ENCODE data around the gene GRK6.

GRK6 gene

DNA sequence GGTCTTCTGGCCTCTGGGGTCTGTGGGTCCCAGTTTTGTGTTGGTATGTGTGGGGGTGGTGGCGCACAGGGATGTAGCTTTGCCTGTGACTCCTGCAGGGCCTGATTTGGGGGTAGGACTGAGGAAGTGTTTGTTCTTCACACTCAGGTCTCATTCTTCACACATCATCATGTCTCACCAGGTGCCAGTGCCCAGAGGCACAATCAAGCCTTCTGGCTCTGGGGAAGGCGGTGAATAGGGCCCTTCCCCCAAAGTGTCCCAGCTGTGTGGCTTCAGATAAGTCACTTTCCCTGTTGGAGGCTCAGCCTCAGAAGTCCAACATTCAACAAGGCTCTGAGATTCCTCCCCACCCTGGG, 41.8 kb downstream of the GRK6 start:
- H4K20me1 ChIP-seq = peaks cover 87% of the 10 kb centered on the region
- peaks cover 90% of the 10 kb centered on the region for H3K36me3 ChIP-seq
- peaks cover 26% of the 10 kb centered on the region for H3K9me3 ChIP-seq
- no peak overlapping the region for H3K9ac ChIP-seq
- no peak overlapping the region for H3K27ac ChIP-seq
- no peaks in the 10 kb centered on the region for H3K27me3 ChIP-seq
- H3K4me1 ChIP-seq = peaks cover 42% of the 10 kb centered on the region
- TF ChIP-seq Cebpa-rat (IDR thresholded peaks at IDR 0.05) = no peak
- H3K4me3 ChIP-seq = no peak overlapping the region
- no peak overlapping the region for H3K4me2 ChIP-seq

GRCh38 chr5:177468685-177469628, 42.5 kb downstream of the GRK6 start:
- H3K4me2 ChIP-seq = peak overlapping the region; percentile 99; the same call in 1 of the 2 replicates
- peaks cover 80% of the 10 kb centered on the region for H4K20me1 ChIP-seq
- H3K9ac ChIP-seq = no peak overlapping the region
- peaks cover 83% of the 10 kb centered on the region for H3K36me3 ChIP-seq
- no peak overlapping the region for H3K4me3 ChIP-seq
- H3K27me3 ChIP-seq = no peaks in the 10 kb centered on the region
- H3K27ac ChIP-seq = peak overlapping the region; percentile 99
- peaks cover 26% of the 10 kb centered on the region for H3K9me3 ChIP-seq
- no peak for TF ChIP-seq Cebpa-rat (IDR thresholded peaks at IDR 0.05)
- H3K4me1 ChIP-seq = peaks cover 38% of the 10 kb centered on the region

GRCh38 chr5:177469750-177470525, 43.5 kb downstream of the GRK6 start:
- Histone ChIP-seq H4K20me1 (peaks cover 77% of the 10 kb centered on the region), H3K4me3 (0 out of 2 replicates have a peak overlapping the region, but pooled peaks have one; percentile 95), H3K4me2 (peak overlapping the region; percentile 99), H3K9me3 (peaks cover 25% of the 10 kb centered on the region), H3K27me3 (no peaks in the 10 kb centered on the region), H3K36me3 (peaks cover 74% of the 10 kb centered on the region), H3K27ac (peak overlapping the region; percentile 99), H3K4me1 (peaks cover 48% of the 10 kb centered on the region), H3K9ac (peak overlapping the region; percentile 99; the same call in 1 of the 2 replicates)
- TF ChIP-seq Cebpa-rat (IDR thresholded peaks at IDR 0.05) = no peak

GRCh38 chr5:177470759-177471536, 44.5 kb downstream of the GRK6 start:
- H3K4me2 ChIP-seq = peak overlapping the region; percentile 99
- H3K9ac ChIP-seq = peak overlapping the region; percentile 99
- peaks cover 64% of the 10 kb centered on the region for H3K36me3 ChIP-seq
- H3K27ac ChIP-seq = peak overlapping the region; percentile 99
- H3K4me3 ChIP-seq = peak overlapping the region; percentile 95
- no peaks in the 10 kb centered on the region for H3K27me3 ChIP-seq
- H4K20me1 ChIP-seq = peaks cover 67% of the 10 kb centered on the region
- no peak for TF ChIP-seq Cebpa-rat (IDR thresholded peaks at IDR 0.05)
- peaks cover 15% of the 10 kb centered on the region for H3K9me3 ChIP-seq
- H3K4me1 ChIP-seq = peaks cover 57% of the 10 kb centered on the region

DNA sequence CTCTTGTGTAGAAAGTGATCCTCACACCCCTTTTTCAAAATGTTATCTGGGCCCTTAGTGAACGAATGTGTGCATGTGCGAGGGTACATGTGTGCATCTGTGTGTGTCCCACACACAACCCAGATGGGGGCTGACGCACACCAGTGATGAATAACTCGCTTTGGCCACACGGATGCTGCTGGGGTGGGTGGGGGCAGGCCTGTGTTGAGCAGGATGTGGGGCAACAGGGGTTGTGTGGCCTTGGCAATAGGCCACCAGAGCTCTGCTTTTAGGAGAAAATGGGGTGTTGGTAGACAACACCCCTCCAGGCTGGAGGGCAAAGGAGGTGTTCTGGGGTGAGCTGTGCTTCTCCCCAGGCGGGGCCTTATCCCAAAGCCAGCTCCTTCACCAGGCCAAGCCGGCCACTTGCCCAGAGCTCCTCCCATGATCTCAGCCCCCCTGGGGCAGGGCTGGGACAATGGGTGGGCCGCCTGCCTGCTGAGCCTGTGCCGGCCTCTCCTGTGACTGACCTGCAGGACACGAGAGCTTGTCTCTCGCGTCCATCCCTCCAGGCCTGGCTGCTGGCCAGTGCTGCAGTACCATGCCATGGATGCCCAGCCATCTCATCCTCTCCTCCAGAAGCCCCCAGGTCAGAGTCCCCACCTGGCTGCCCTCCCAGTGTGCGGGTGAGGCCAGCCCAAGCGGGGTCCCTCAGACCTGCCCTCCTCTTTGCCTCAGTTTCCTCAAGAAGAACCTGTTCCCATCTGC, 45.3 kb downstream of the GRK6 start:
- H4K20me1 ChIP-seq = peaks cover 59% of the 10 kb centered on the region
- peak overlapping the region; percentile 99 for H3K4me2 ChIP-seq
- peak overlapping the region; percentile 95 for H3K4me3 ChIP-seq
- peak overlapping the region; percentile 99 for H3K27ac ChIP-seq
- TF ChIP-seq Cebpa-rat (IDR thresholded peaks at IDR 0.05) = no peak
- peak overlapping the region; percentile 99 for H3K9ac ChIP-seq
- H3K27me3 ChIP-seq = no peaks in the 10 kb centered on the region
- H3K9me3 ChIP-seq = peaks cover 6% of the 10 kb centered on the region
- peaks cover 61% of the 10 kb centered on the region for H3K4me1 ChIP-seq
- peaks cover 56% of the 10 kb centered on the region for H3K36me3 ChIP-seq

DNA sequence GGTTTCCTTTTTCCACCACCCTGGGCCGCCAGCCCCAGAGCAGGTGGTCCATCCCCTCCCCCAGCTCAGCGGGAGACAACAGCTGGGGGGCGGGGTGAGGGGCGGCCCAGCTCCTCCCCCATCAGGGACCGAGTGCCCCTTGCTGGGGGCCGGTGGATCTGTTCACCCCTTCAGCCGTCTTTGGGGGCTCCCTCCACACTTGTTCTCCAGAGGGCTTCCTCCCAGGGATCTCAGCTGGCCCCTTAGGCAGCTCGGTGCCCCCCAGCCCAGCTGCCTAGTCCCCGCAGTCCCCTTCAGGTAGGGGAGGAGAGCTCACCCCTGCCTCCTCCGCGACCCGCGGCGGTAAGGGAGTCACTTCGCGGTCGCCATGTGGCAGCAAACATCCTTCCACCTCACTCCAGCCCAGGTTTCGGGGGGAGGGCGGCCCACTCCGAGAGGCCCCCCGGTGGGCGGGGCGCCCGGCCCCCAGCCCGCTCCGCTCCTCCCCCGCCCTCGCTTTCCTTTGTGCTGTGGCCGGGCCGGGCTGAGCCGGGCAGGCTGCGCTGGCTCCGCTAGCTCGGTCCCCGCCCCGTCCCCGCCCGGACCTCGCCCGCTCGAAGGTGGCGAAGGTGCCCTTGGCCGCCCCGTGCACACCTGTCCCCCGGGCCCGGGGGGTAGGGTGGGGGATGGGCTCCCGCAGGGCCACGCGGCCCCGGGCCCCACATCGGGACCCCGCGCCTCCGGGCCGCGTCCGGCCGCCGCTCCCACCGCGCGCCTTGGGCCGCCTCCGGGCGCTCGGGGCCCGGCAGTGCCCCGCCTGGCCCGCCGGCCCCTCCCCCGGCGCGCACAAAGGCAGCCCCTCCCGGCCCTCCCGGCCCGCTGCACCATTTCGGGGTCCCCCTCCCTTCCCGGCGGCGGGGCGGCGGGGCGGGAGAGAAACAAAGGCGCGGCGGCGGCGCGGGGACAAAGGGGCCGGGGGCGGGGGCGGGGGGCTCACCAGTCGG, 46.3 kb downstream of the GRK6 start:
- peaks cover 69% of the 10 kb centered on the region for H3K4me1 ChIP-seq
- H3K4me2 ChIP-seq = peak overlapping the region; percentile 99
- H4K20me1 ChIP-seq = peaks cover 49% of the 10 kb centered on the region
- no peak for TF ChIP-seq Cebpa-rat (IDR thresholded peaks at IDR 0.05)
- peak overlapping the region; percentile 99 for H3K27ac ChIP-seq
- peaks cover 46% of the 10 kb centered on the region for H3K36me3 ChIP-seq
- no peaks in the 10 kb centered on the region for H3K27me3 ChIP-seq
- H3K9me3 ChIP-seq = no peaks in the 10 kb centered on the region
- peak overlapping the region; percentile 99 for H3K9ac ChIP-seq
- peak overlapping the region; percentile 95 for H3K4me3 ChIP-seq

- peak within 1 kb of the TSS; percentile 99 for H3K4me2 ChIP-seq
- H3K27ac ChIP-seq = peak within 1 kb of the TSS; percentile 99
- H3K9ac ChIP-seq = peak within 1 kb of the TSS; percentile 99
- no peaks in the 10 kb centered on the region for H3K9me3 ChIP-seq
- H3K36me3 ChIP-seq = peaks cover 39% of the 10 kb centered on the region
- no peaks in the 10 kb centered on the region for H3K27me3 ChIP-seq
- peaks cover 42% of the 10 kb centered on the region for H4K20me1 ChIP-seq
- H3K4me3 ChIP-seq = peak within 1 kb of the TSS; percentile 95
- TF ChIP-seq Cebpa-rat (IDR thresholded peaks at IDR 0.05) = no peak
- H3K4me1 ChIP-seq = peaks cover 77% of the 10 kb centered on the region
These were observed 47.0 kb downstream of the GRK6 start, which contains the start of gene DBN1 for GRCh38 chr5:177473443-177474001. Gene DBN1 (minus strand): TSS chr5:177473634. CDS start chr5:177473521, 113 bp downstream.
